Suprapubic skin (tissue), 4 donors: ENCODE data around the gene NCF4.

Experiments used
- EP300 ChIP-seq: sonication (generic); formaldehyde crosslinking; IDR thresholded peaks from one replicate; pipeline ENCODE4 v1.6.1; 2017; ENCODE audit warnings: antibody characterized with exemption
- POLR2AphosphoS5 ChIP-seq, 3 donors: sonication (generic); formaldehyde crosslinking; IDR thresholded peaks; one replicate each; pipeline ENCODE4 v1.6.1; 2017; ENCODE audit warnings: antibody characterized with exemption in 3 of 3
- TF ChIP-seq, protein P1 (sequence below), 2 donors: fragments of 200-600 bp in 1 of 2; fragments of 450-650 bp in 1 of 2; sonication (generic) in 1 of 2; IDR thresholded peaks; one replicate each; pipeline ENCODE4 v1.5.1; 2016 to 2019; ENCODE audit warnings: antibody characterized with exemption in 2 of 2, mild to moderate bottlenecking in 1 of 2, moderate library complexity in 1 of 2

DNA sequence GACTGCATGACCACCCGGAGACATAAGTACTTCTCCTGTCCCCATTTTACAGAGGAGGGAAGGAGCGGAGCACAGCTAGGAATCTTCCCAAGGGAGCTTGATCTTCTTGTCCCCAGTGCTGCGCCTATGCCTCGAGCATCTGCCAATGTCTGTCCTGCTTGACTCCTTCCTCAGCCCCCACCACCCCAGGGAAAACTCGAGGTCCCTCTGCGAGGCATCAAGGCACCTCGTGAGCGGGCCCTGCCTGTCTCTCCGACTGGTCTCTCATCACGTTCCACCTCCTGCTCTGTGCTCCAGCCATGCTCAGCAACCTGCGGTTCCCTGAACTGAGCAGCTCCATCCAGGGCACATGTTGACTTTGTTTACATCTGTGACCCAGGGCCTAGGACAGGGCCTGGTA lies 2.5 kb downstream of the NCF4 start:
- TF ChIP-seq, protein P1, sequence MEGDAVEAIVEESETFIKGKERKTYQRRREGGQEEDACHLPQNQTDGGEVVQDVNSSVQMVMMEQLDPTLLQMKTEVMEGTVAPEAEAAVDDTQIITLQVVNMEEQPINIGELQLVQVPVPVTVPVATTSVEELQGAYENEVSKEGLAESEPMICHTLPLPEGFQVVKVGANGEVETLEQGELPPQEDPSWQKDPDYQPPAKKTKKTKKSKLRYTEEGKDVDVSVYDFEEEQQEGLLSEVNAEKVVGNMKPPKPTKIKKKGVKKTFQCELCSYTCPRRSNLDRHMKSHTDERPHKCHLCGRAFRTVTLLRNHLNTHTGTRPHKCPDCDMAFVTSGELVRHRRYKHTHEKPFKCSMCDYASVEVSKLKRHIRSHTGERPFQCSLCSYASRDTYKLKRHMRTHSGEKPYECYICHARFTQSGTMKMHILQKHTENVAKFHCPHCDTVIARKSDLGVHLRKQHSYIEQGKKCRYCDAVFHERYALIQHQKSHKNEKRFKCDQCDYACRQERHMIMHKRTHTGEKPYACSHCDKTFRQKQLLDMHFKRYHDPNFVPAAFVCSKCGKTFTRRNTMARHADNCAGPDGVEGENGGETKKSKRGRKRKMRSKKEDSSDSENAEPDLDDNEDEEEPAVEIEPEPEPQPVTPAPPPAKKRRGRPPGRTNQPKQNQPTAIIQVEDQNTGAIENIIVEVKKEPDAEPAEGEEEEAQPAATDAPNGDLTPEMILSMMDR (IDR thresholded peaks at IDR 0.05), result no peak
- TF ChIP-seq EP300 (no peak), POLR2AphosphoS5 (IDR thresholded peaks at IDR 0.05) (no peak)
